ENCODE measurements around the gene SPATA21. TPM values are rescaled to one million over a fixed set of nuclear protein-coding genes. Genes with fewer than 3 reads are reported as not detected.

The SPATA21 gene
- total RNA-seq, 1 donor from 2014 or later: not detected

Other genes with a start within 250 kb of the SPATA21 start
- gene ARHGEF19, start 224.8 kb downstream of the SPATA21 start, total RNA-seq: 1.5 TPM
- gene CPLANE2, start 200.2 kb downstream of the SPATA21 start, total RNA-seq: not detected
- 36.6 TPM for gene FBXO42, start 84.9 kb downstream of the SPATA21 start, total RNA-seq
- 106 TPM for gene SZRD1, start 70.2 kb downstream of the SPATA21 start, total RNA-seq
- 28.6 TPM for gene NECAP2, start 3.3 kb upstream of the SPATA21 start, total RNA-seq
- under 0.01 TPM for gene RNU1-1, start 76.9 kb upstream of the SPATA21 start, total RNA-seq
- gene NBPF1, start 176.1 kb upstream of the SPATA21 start, total RNA-seq: 9.2 TPM
- under 0.01 TPM for gene RNU1-3, start 229.5 kb upstream of the SPATA21 start, total RNA-seq